H1 (cell line): ENCODE results near the gene PEX13. TPM values are rescaled to one million over a fixed set of nuclear protein-coding genes. Genes with fewer than 3 reads are reported as not detected.

Experiments
- CTCF ChIA-PET: fragments of 300-600 bp; sonication (Branson Sonifier 250); formaldehyde crosslinking; loops from one replicate; lab custom pipeline; 2021; ENCODE audit not compliant: partially characterized antibody; lab: Charles Lee
- POLR2A ChIA-PET: fragments of 300-600 bp; sonication (Branson Sonifier 250); formaldehyde crosslinking; loops from one replicate; lab custom pipeline; 2021; ENCODE audit warnings: inconsistent platforms; ENCODE audit not compliant: partially characterized antibody; lab: Charles Lee
- DNase-seq, 2 experiments: peaks; one replicate each; pipeline versions ENCODE4 v3.0.0 to v3.0.0-alpha.2; 2010 to 2022; ENCODE audit warnings: low spot score in 2 of 2, low read depth in 1 of 2, mixed read lengths in 1 of 2
- FAIRE-seq: peaks from 2 replicates; lab custom pipeline; 2011; peaks lifted over from hg19 to GRCh38; lab: Jason Lieb, UNC
- H2AFZ ChIP-seq: 2 replicates; pipeline ENCODE4 v1.8.1; 2012; ENCODE audit warnings: low read length, inconsistent platforms
- H2AK5ac ChIP-seq: 2 replicates; pipeline ENCODE4 v1.6.1; 2013; ENCODE audit warnings: low read depth, low read length
- H2BK120ac ChIP-seq: replicated peaks from 2 replicates; pipeline ENCODE3; 2013; ENCODE audit warnings: low read depth, low read length, inconsistent platforms
- H2BK12ac ChIP-seq: 2 replicates; pipeline ENCODE4 v1.6.1; 2013; ENCODE audit warnings: low read depth, low read length
- H2BK15ac ChIP-seq: 2 replicates; pipeline ENCODE4 v1.6.1; 2013; ENCODE audit warnings: low read length
- H2BK20ac ChIP-seq: 2 replicates; pipeline ENCODE4 v1.6.1; 2013; ENCODE audit warnings: low read length
- H2BK5ac ChIP-seq: 2 replicates; pipeline ENCODE4 v1.6.1; 2013; ENCODE audit warnings: low read depth, low read length
- H3K14ac ChIP-seq: 2 replicates; pipeline ENCODE4 v1.6.1; 2013; ENCODE audit warnings: inconsistent platforms; ENCODE audit not compliant: insufficient read length
- H3K18ac ChIP-seq: 2 replicates; pipeline ENCODE4 v1.6.1; 2013; ENCODE audit warnings: low read length; ENCODE audit errors: extremely low read depth
- H3K23ac ChIP-seq: 2 replicates; pipeline ENCODE4 v1.6.1; 2013; ENCODE audit warnings: inconsistent platforms; ENCODE audit not compliant: insufficient read length
- H3K23me2 ChIP-seq: 2 replicates; pipeline ENCODE4 v1.6.1; 2013; ENCODE audit warnings: low read depth, low read length
- H3K27ac ChIP-seq: 2 replicates; pipeline ENCODE4 v1.6.1; 2011; ENCODE audit warnings: low read depth, low read length, inconsistent platforms
- H3K27me3 ChIP-seq, 4 experiments: replicated peaks in 1 of 4; 1 replicate in 1 of 4; 2 replicates in 3 of 4; pipeline versions ENCODE4 v1.6.1 to v1.8.1; 2011 to 2013; ENCODE audit warnings: low read length in 3 of 4, mild to moderate bottlenecking in 3 of 4, inconsistent platforms in 2 of 4, mixed read lengths in 2 of 4, moderate library complexity in 1 of 4; ENCODE audit not compliant: control insufficient read depth in 3 of 4, insufficient read depth in 3 of 4; ENCODE audit errors: extremely low read depth in 1 of 4
- H3K36me3 ChIP-seq, 4 experiments: 2 replicates each; pipeline versions ENCODE4 v1.6.1 to v1.8.1; 2011 to 2013; ENCODE audit warnings: mild to moderate bottlenecking in 4 of 4, low read length in 3 of 4, moderate library complexity in 2 of 4, control low read depth in 1 of 4, inconsistent platforms in 1 of 4; ENCODE audit not compliant: insufficient read depth in 4 of 4, control insufficient read depth in 2 of 4
- H3K4ac ChIP-seq: replicated peaks from 2 replicates; pipeline ENCODE3; 2013; ENCODE audit warnings: low read length, low read depth, mixed read lengths, inconsistent platforms; ENCODE audit not compliant: insufficient read length
- H3K4me1 ChIP-seq, 4 experiments: replicated peaks in 1 of 4; 1 replicate in 1 of 4; 2 replicates in 3 of 4; pipeline versions ENCODE4 v1.6.1 to v1.8.1; 2011 to 2013; ENCODE audit warnings: low read length in 3 of 4, inconsistent platforms in 2 of 4, mixed read lengths in 1 of 4; ENCODE audit not compliant: insufficient read depth in 4 of 4, control insufficient read depth in 3 of 4
- H3K4me2 ChIP-seq, 2 experiments: 2 replicates each; pipeline versions ENCODE4 v1.6.1 to v1.8.1; 2011 to 2013; ENCODE audit warnings: low read depth in 2 of 2, low read length in 2 of 2, control low read depth in 1 of 2, inconsistent platforms in 1 of 2, mild to moderate bottlenecking in 1 of 2; ENCODE audit not compliant: insufficient read depth in 1 of 2
- H3K4me3 ChIP-seq, 4 experiments: fragments of 200-600, 300-600 bp in 1 of 4; sonication (generic), shearing (Covaris generic), sonication (Bioruptor Twin) in 1 of 4; 2 replicates each; pipeline versions ENCODE4 v1.5.1 to v1.8.1; 2011 to 2016; ENCODE audit warnings: low read length in 4 of 4, low read depth in 3 of 4, control low read depth in 2 of 4, inconsistent platforms in 2 of 4, mild to moderate bottlenecking in 2 of 4, mixed read lengths in 1 of 4, moderate library complexity in 1 of 4; ENCODE audit not compliant: insufficient read depth in 2 of 4; ENCODE audit errors: extremely low read depth in 1 of 4
- H3K56ac ChIP-seq: replicated peaks from 2 replicates; pipeline ENCODE3; 2013; ENCODE audit warnings: low read depth, mild to moderate bottlenecking, mixed read lengths, low read length, inconsistent platforms; ENCODE audit not compliant: insufficient read length
- H3K79me1 ChIP-seq: 2 replicates; pipeline ENCODE4 v1.6.1; 2013; ENCODE audit warnings: low read depth, low read length, control low read depth
- H3K79me2 ChIP-seq, 2 experiments: 2 replicates each; pipeline versions ENCODE4 v1.6.1 to v1.8.1; 2012 to 2013; ENCODE audit warnings: low read length in 2 of 2, mild to moderate bottlenecking in 2 of 2, inconsistent platforms in 1 of 2; ENCODE audit not compliant: insufficient read depth in 2 of 2, control insufficient read depth in 1 of 2
- H3K9ac ChIP-seq, 4 experiments: replicated peaks in 1 of 4; 1 replicate in 1 of 4; 2 replicates in 3 of 4; pipeline versions ENCODE4 v1.6.1 to v1.8.1; 2011 to 2013; ENCODE audit warnings: low read depth in 3 of 4, low read length in 3 of 4, control low read depth in 2 of 4, mild to moderate bottlenecking in 2 of 4, moderate library complexity in 2 of 4, inconsistent platforms in 1 of 4; ENCODE audit errors: extremely low read depth in 1 of 4
- H3K9me3 ChIP-seq, 2 experiments: 2 replicates each; pipeline versions ENCODE4 v1.6.1 to v1.8.1; 2012 to 2013; ENCODE audit warnings: mild to moderate bottlenecking in 2 of 2, moderate library complexity in 2 of 2, control low read depth in 1 of 2, inconsistent platforms in 1 of 2, low read depth in 1 of 2, low read length in 1 of 2, mixed read lengths in 1 of 2; ENCODE audit not compliant: insufficient read depth in 2 of 2
- H4K20me1 ChIP-seq, 2 experiments: replicated peaks in 1 of 2; 2 replicates each; pipeline versions ENCODE3 to v1.8.1; 2011 to 2013; ENCODE audit warnings: inconsistent platforms in 2 of 2, low read length in 2 of 2, mild to moderate bottlenecking in 1 of 2; ENCODE audit not compliant: insufficient read depth in 2 of 2, control insufficient read depth in 1 of 2
- H4K5ac ChIP-seq: 2 replicates; pipeline ENCODE4 v1.6.1; 2013; ENCODE audit warnings: low read length, low read depth, mixed read lengths, inconsistent platforms; ENCODE audit not compliant: insufficient read length
- H4K8ac ChIP-seq: 2 replicates; pipeline ENCODE4 v1.8.0; 2013; ENCODE audit warnings: mild to moderate bottlenecking, moderate library complexity, low read length, inconsistent platforms; ENCODE audit not compliant: insufficient read depth; ENCODE audit errors: extremely low read depth
- H4K91ac ChIP-seq: replicated peaks from 2 replicates; pipeline ENCODE3; 2013; ENCODE audit warnings: low read length, mixed read lengths, inconsistent platforms; ENCODE audit not compliant: insufficient read length
- BACH1 ChIP-seq: IDR thresholded peaks from 2 replicates; pipeline ENCODE4 v1.6.1; 2012; ENCODE audit warnings: low read length, improper control_type of control experiment
- BCL11A ChIP-seq, 2 experiments: IDR thresholded peaks; one replicate each; pipeline ENCODE4 v1.6.1; 2011; ENCODE audit warnings: low read depth in 2 of 2, low read length in 2 of 2, mild to moderate bottlenecking in 2 of 2
- CREB1 ChIP-seq: IDR thresholded peaks from 2 replicates; pipeline ENCODE4 v1.6.1; 2012; ENCODE audit warnings: inconsistent platforms
- EGR1 ChIP-seq: IDR thresholded peaks from 2 replicates; pipeline ENCODE4 v1.6.1; 2011; ENCODE audit warnings: low read depth, low read length, borderline replicate concordance
- RFX5 ChIP-seq: IDR thresholded peaks from 2 replicates; pipeline ENCODE4 v1.6.1; 2011; ENCODE audit warnings: low read depth, low read length, improper control_type of control experiment, borderline replicate concordance
- SAP30 ChIP-seq: fragments of 300-600 bp; sonication (generic); IDR thresholded peaks from 2 replicates; pipeline ENCODE4 v1.7.1; 2012; ENCODE audit warnings: low read length, moderate library complexity, mild to moderate bottlenecking, inconsistent platforms; ENCODE audit not compliant: insufficient read depth, insufficient replicate concordance
- SIN3A ChIP-seq, 2 experiments: IDR thresholded peaks in 1 of 2; conservative IDR thresholded peaks in 1 of 2; 2 replicates each; pipeline ENCODE4 v1.6.1; 2011 to 2012; ENCODE audit warnings: low read length in 2 of 2, improper control_type of control experiment in 1 of 2, low read depth in 1 of 2, mild to moderate bottlenecking in 1 of 2
- SIRT6 ChIP-seq: IDR thresholded peaks from one replicate; pipeline ENCODE4 v1.7.1; 2012; ENCODE audit warnings: low read length, inconsistent platforms
- USF2 ChIP-seq: IDR thresholded peaks from 2 replicates; pipeline ENCODE4 v1.6.1; 2011; ENCODE audit warnings: low read length, improper control_type of control experiment
- ZNF274 ChIP-seq: IDR thresholded peaks from 2 replicates; pipeline ENCODE4 v1.7.0; 2012; ENCODE audit warnings: low read length, borderline replicate concordance; ENCODE audit errors: extremely low read depth
- WGBS, 2 experiments: shearing (Covaris generic) in 1 of 2; methylation state at CpG; one replicate each; pipeline versions ENCODE4 v1.1.6 to v1.1.7; 2013 to 2015; ENCODE audit warnings: low lambda C conversion rate in 2 of 2, mixed read lengths in 2 of 2, inconsistent platforms in 1 of 2, low coverage in 1 of 2, missing lambda C conversion rate in 1 of 2; ENCODE audit not compliant: insufficient replicate concordance in 2 of 2, insufficient coverage in 1 of 2, insufficient read length in 1 of 2; ENCODE audit errors: extremely low coverage in 1 of 2, missing lambda C conversion rate in 1 of 2; 5-methylcytosine and 5-hydroxymethylcytosine counted together
- polyA plus RNA-seq, 7 experiments: library from polyadenylated mRNA; depleted of rRNA in 3 of 7; stranded (reverse) in 5 of 7; unstranded in 2 of 7; fragments of >200 nt in 5 of 7; fragments of 200-250 nt in 2 of 7; gene quantifications; 1 replicate in 5 of 7; 2 replicates in 1 of 7; 4 replicates in 1 of 7; pipeline versions ENCODE4 v1.2.1 to v1.2.3, GENCODE V29; 2011 to 2013; ENCODE audit warnings: missing spikeins in 2 of 7, mixed read lengths in 2 of 7
- total RNA-seq: library from RNA; stranded (reverse); fragmentation: NEBNext Ultra II Directional; extraction: Animal tissue kit (Norgen Biotek cat#: 25700); gene quantifications from 2 replicates; pipeline ENCODE4 v1.2.1, GENCODE V29; 2021

Gene PEX13
- total and polyA plus RNA-seq, 2 of the 8 experiments (the other 6 are each of a cell fraction or from before 2014, with no cell fraction given), result 16.8 to 22.3 TPM

- Histone ChIP-seq H2BK5ac (no peak overlapping the region), H2AFZ (no peak overlapping the region; the same call in 1 of the 2 replicates), H3K27ac (peak overlapping the region; percentile 37), H3K79me2 (peaks cover 0 to 44% of the 10 kb centered on the region in 2 experiments; a peak in 2 of 4 replicates), H3K27me3 (no peaks in the 10 kb centered on the region)
- TF ChIP-seq RFX5 (no peak), ZNF274 (no peak), EGR1 (no peak), BACH1 (no peak), USF2 (no peak), SAP30 (no peak), CREB1 (no peak), BCL11A (IDR thresholded peaks at IDR 0.05; ENCODE audit: low read depth in 2 of 2, low read length in 2 of 2) (no peak), SIN3A (conservative IDR thresholded peaks at IDR 0.05 in 1 of 2, IDR thresholded peaks at IDR 0.05 in 1 of 2; ENCODE audit: low read depth in 1 of 2, low read length in 2 of 2) (no peak), SIRT6 (no peak)
- TF ChIP-seq, all 59 proteins: peak for 0
- Histone ChIP-seq H3K4ac (no peak overlapping the region), H2BK12ac (no peak overlapping the region), H3K9me3 (no peaks in the 10 kb centered on the region), H2AK5ac (no peak overlapping the region), H3K56ac (no peak overlapping the region), H2BK15ac (no peak overlapping the region), H3K9ac (peak overlapping the region; percentile 73 to 92 (median 85)), H3K23ac (no peak overlapping the region), H3K79me1 (peaks cover 4% of the 10 kb centered on the region), H3K18ac (no peak overlapping the region), H3K36me3 (0 out of 8 replicates have a peak, but pooled peaks cover 0 to 4% (median 0%) of the 10 kb centered on the region in 4 experiments), H3K14ac (no peak overlapping the region), H4K20me1 (no peaks in the 10 kb centered on the region), H3K23me2 (peaks cover 3% of the 10 kb centered on the region; the same call in 1 of the 2 replicates), H4K91ac (no peak overlapping the region), H3K4me2 (peak overlapping the region; percentile 65 to 74), H2BK120ac (no peak overlapping the region), H4K5ac (no peak overlapping the region), H4K8ac (no peak overlapping the region), H3K4me1 (peaks cover 0 to 3% (median 0%) of the 10 kb centered on the region in 4 experiments; a peak in 1 of 7 replicates), H3K4me3 (peak overlapping the region; percentile 76 to 100 (median 90)), H2BK20ac (no peak overlapping the region)
- WGBS, 2 experiments, result 3% methylated on average over 7 of the region's 7 CpGs; no CpG with 5 or more reads in 1 of the 2 experiments
- no peak for DNase-seq
- ChIA-PET POLR2A (interaction anchor here (0.7 to 1.5 kb wide), 5 partner anchors 13 to 262 kb away, joined by 3 to 8 read pairs (median 3); partner anchors contain the start of gene PAPOLG), CTCF (no interaction called here)
- no peak for FAIRE-seq
Measured at GRCh38 chr2:61018318-61018755, 817 bp downstream of the PEX13 start.
